H9 (cell line): ENCODE measurements around the gene ZER1. TPM values are rescaled to one million over a fixed set of nuclear protein-coding genes. Genes with fewer than 3 reads are reported as not detected.
A peak's percentile ranks its signal among the peaks of the same experiment; 100 is the strongest.

Source experiments
- DNase-seq: peaks from one replicate; pipeline ENCODE4 v3.0.0-alpha.2; 2017
- H2AFZ ChIP-seq: one replicate; pipeline ENCODE4 v1.6.1; 2013; ENCODE audit warnings: mild to moderate bottlenecking, low read length, control low read depth, moderate library complexity
- H2AK5ac ChIP-seq: 2 replicates; pipeline ENCODE4 v1.6.1; 2013; ENCODE audit warnings: low read length, control low read depth, mixed read lengths; ENCODE audit not compliant: insufficient read length
- H2BK120ac ChIP-seq: one replicate; pipeline ENCODE4 v1.6.1; 2013; ENCODE audit warnings: low read depth, mild to moderate bottlenecking, low read length, control low read depth, inconsistent platforms; ENCODE audit not compliant: poor library complexity, severe bottlenecking
- H2BK12ac ChIP-seq: 2 replicates; pipeline ENCODE4 v1.6.1; 2013; ENCODE audit warnings: low read length, control low read depth, mixed read lengths, low read depth; ENCODE audit not compliant: insufficient read length
- H2BK15ac ChIP-seq: 2 replicates; pipeline ENCODE4 v1.6.1; 2013; ENCODE audit warnings: low read depth, low read length, control low read depth
- H2BK20ac ChIP-seq: one replicate; pipeline ENCODE4 v1.6.1; 2013; ENCODE audit warnings: low read depth, mild to moderate bottlenecking, low read length, control low read depth, inconsistent platforms; ENCODE audit not compliant: poor library complexity, severe bottlenecking
- H2BK5ac ChIP-seq: 2 replicates; pipeline ENCODE4 v1.6.1; 2013; ENCODE audit warnings: low read length, control low read depth, mixed read lengths; ENCODE audit not compliant: insufficient read length
- H3K14ac ChIP-seq: 2 replicates; pipeline ENCODE4 v1.6.1; 2013; ENCODE audit warnings: low read length, control low read depth; ENCODE audit not compliant: insufficient read depth
- H3K18ac ChIP-seq: 2 replicates; pipeline ENCODE4 v1.6.1; 2013; ENCODE audit warnings: low read depth, mild to moderate bottlenecking, mixed read lengths, low read length, control low read depth; ENCODE audit not compliant: insufficient read length
- H3K23ac ChIP-seq: 2 replicates; pipeline ENCODE4 v1.6.1; 2013; ENCODE audit warnings: low read length, control low read depth, mixed read lengths, low read depth; ENCODE audit not compliant: insufficient read length
- H3K23me2 ChIP-seq: 2 replicates; pipeline ENCODE4 v1.6.1; 2013; ENCODE audit warnings: low read depth, mild to moderate bottlenecking, mixed read lengths, low read length, control low read depth; ENCODE audit not compliant: insufficient read length, poor library complexity, severe bottlenecking
- H3K27ac ChIP-seq: 2 replicates; pipeline ENCODE4 v1.5.1; 2013; ENCODE audit warnings: low read length, control low read depth, mixed read lengths, low read depth; ENCODE audit not compliant: insufficient read length
- H3K27me3 ChIP-seq: 2 replicates; pipeline ENCODE4 v1.6.1; 2013; ENCODE audit warnings: low read length, control low read depth, inconsistent platforms; ENCODE audit not compliant: insufficient read depth
- H3K4ac ChIP-seq: 2 replicates; pipeline ENCODE4 v1.6.1; 2013; ENCODE audit warnings: low read depth, mild to moderate bottlenecking, control low read depth, inconsistent platforms, low read length, moderate library complexity
- H3K4me1 ChIP-seq: 2 replicates; pipeline ENCODE4 v1.6.1; 2013; ENCODE audit warnings: low read length, control low read depth, inconsistent platforms; ENCODE audit not compliant: insufficient read depth
- H3K4me2 ChIP-seq: 2 replicates; pipeline ENCODE4 v1.6.1; 2013; ENCODE audit warnings: low read length, control low read depth, mixed read lengths; ENCODE audit not compliant: insufficient read length, insufficient read depth
- H3K56ac ChIP-seq: 2 replicates; pipeline ENCODE4 v1.6.1; 2013; ENCODE audit warnings: low read depth, mild to moderate bottlenecking, mixed read lengths, low read length, control low read depth; ENCODE audit not compliant: insufficient read length
- H3K79me1 ChIP-seq: 2 replicates; pipeline ENCODE4 v1.6.1; 2013; ENCODE audit warnings: low read depth, mild to moderate bottlenecking, moderate library complexity, low read length, control low read depth, inconsistent platforms; ENCODE audit not compliant: insufficient read depth, poor library complexity, severe bottlenecking
- H3K79me2 ChIP-seq: 2 replicates; pipeline ENCODE4 v1.6.1; 2013; ENCODE audit warnings: low read length, control low read depth, inconsistent platforms; ENCODE audit not compliant: insufficient read depth
- H3K9ac ChIP-seq: 2 replicates; pipeline ENCODE4 v1.6.1; 2013; ENCODE audit warnings: low read length, control low read depth, mixed read lengths; ENCODE audit not compliant: insufficient read length; ENCODE audit errors: extremely low read depth
- H3K9me3 ChIP-seq: one replicate; pipeline ENCODE4 v1.6.1; 2013; ENCODE audit warnings: low read depth, low read length, inconsistent platforms; ENCODE audit not compliant: control insufficient read depth
- H3T11ph ChIP-seq: one replicate; pipeline ENCODE4 v1.6.1; 2013; ENCODE audit warnings: mild to moderate bottlenecking, low read length, control low read depth, inconsistent platforms
- H4K20me1 ChIP-seq: one replicate; pipeline ENCODE4 v1.6.1; 2013; ENCODE audit not compliant: control insufficient read depth, insufficient read length, insufficient read depth
- H4K5ac ChIP-seq: 2 replicates; pipeline ENCODE4 v1.6.1; 2013; ENCODE audit warnings: low read depth, mild to moderate bottlenecking, mixed read lengths, low read length, control low read depth; ENCODE audit not compliant: insufficient read length
- H4K8ac ChIP-seq: replicated peaks from 2 replicates; pipeline ENCODE4 v1.6.1; 2013; ENCODE audit warnings: low read length, control low read depth, mixed read lengths, low read depth; ENCODE audit not compliant: insufficient read length
- H4K91ac ChIP-seq: 2 replicates; pipeline ENCODE4 v1.6.1; 2013; ENCODE audit warnings: low read depth, mild to moderate bottlenecking, moderate library complexity, mixed read lengths, low read length, control low read depth; ENCODE audit not compliant: insufficient read length
- H3K27ac Mint-ChIP-seq, 3 experiments: 2 replicates in 2 of 3; 3 replicates in 1 of 3; pipeline ENCODE4 v1.8.0; 2020 to 2021; ENCODE audit warnings: mixed read lengths in 3 of 3, mild to moderate bottlenecking in 1 of 3, moderate library complexity in 1 of 3
- H3K27me3 Mint-ChIP-seq: 2 replicates; pipeline ENCODE4 v1.8.0; 2021; ENCODE audit warnings: low read depth, mild to moderate bottlenecking, moderate library complexity, mixed read lengths
- H3K36me3 Mint-ChIP-seq, 3 experiments: 2 replicates in 2 of 3; 3 replicates in 1 of 3; pipeline ENCODE4 v1.8.0; 2020 to 2021; ENCODE audit warnings: low read depth in 3 of 3, mixed read lengths in 3 of 3; ENCODE audit not compliant: insufficient read depth in 1 of 3
- H3K4me1 Mint-ChIP-seq, 2 experiments: 2 replicates each; pipeline ENCODE4 v1.8.0; 2020; ENCODE audit warnings: mixed read lengths in 2 of 2
- H3K4me3 Mint-ChIP-seq, 2 experiments: 2 replicates in 1 of 2; 3 replicates in 1 of 2; pipeline ENCODE4 v1.8.0; 2020 to 2021; ENCODE audit warnings: mild to moderate bottlenecking in 2 of 2, mixed read lengths in 2 of 2, moderate library complexity in 1 of 2
- H3K9me3 Mint-ChIP-seq, 2 experiments: 2 replicates in 1 of 2; 3 replicates in 1 of 2; pipeline ENCODE4 v1.8.0; 2020; ENCODE audit warnings: mild to moderate bottlenecking in 2 of 2, mixed read lengths in 2 of 2, moderate library complexity in 1 of 2
- CTCF ChIP-seq: fragments of 200-600 bp; sonication (generic); conservative IDR thresholded peaks from 3 replicates; pipeline ENCODE4 v1.8.0; 2021; ENCODE audit warnings: antibody characterized with exemption, mild to moderate bottlenecking
- WGBS: extraction: QIAGEN DNeasy Blood & Tissue Kit; methylation state at CpG from one replicate; pipeline ENCODE4 v1.1.7; 2013; ENCODE audit warnings: missing lambda C conversion rate, low lambda C conversion rate, mixed read lengths; ENCODE audit not compliant: insufficient read length; ENCODE audit errors: extremely low coverage; 5-methylcytosine and 5-hydroxymethylcytosine counted together
- total RNA-seq: library from RNA; stranded (reverse); gene quantifications from 2 replicates; pipeline ENCODE4 v1.2.1, GENCODE V29; 2021

ZER1 gene
- total RNA-seq, 1 experiment from 2014 or later, result 24.2 TPM

GRCh38 chr9:128787659-128788058 lies 15.9 kb upstream of the ZER1 start:
- TF ChIP-seq CTCF, result no peak
- H3K27me3 Mint-ChIP-seq, result no peaks in the 10 kb centered on the region; the same call in 1 of the 2 replicates
- H3K27ac ChIP-seq, result no peak overlapping the region

More at GRCh38 chr9:128787659-128788058, 15.9 kb upstream of the ZER1 start:
- Histone ChIP-seq H4K20me1 (no peaks in the 10 kb centered on the region), H3K79me2 (no peaks in the 10 kb centered on the region), H2BK5ac (no peak overlapping the region), H3K9me3 (no peaks in the 10 kb centered on the region), H3K4me2 (peak overlapping the region; percentile 88), H4K8ac (no peak overlapping the region), H3K23ac (no peak overlapping the region), H3K9ac (peak overlapping the region; percentile 46), H3T11ph (no peak overlapping the region), H3K27me3 (no peaks in the 10 kb centered on the region), H2BK20ac (no peak overlapping the region), H2BK15ac (no peak overlapping the region), H3K23me2 (peaks cover 5% of the 10 kb centered on the region), H3K56ac (no peak overlapping the region), H3K18ac (no peak overlapping the region), H4K91ac (no peak overlapping the region), H2BK120ac (no peak overlapping the region), H2BK12ac (no peak overlapping the region), H2AK5ac (no peak overlapping the region), H4K5ac (no peak overlapping the region), H3K4me1 (no peaks in the 10 kb centered on the region), H3K4ac (no peak overlapping the region), H3K14ac (no peak overlapping the region), H2AFZ (no peak overlapping the region), H3K79me1 (peaks cover 4% of the 10 kb centered on the region)
- DNase-seq, result no peak
- Mint-ChIP-seq H3K4me1 (peaks cover 5 to 6% of the 10 kb centered on the region in 2 experiments; a peak in 3 of 4 replicates), H3K4me3 (peak overlapping the region; percentile 87 to 96), H3K9me3 (peaks cover 0 to 4% of the 10 kb centered on the region in 2 experiments; a peak in 2 of 5 replicates), H3K27ac (peak overlapping the region; percentile 40 to 84 (median 73); a peak in 3 of 7 replicates), H3K36me3 (peaks cover 2 to 14% (median 13%) of the 10 kb centered on the region in 3 experiments; a peak in 6 of 7 replicates)
- no CpG with 5 or more reads among the region's 7 CpGs for WGBS
